HG02763 (cell line): ENCODE measurements around the gene SPRTN.

Experiments
- ATAC-seq: cut with Tn5 transposase; IDR thresholded peaks from one replicate; pipeline ENCODE4 v1.9.1; 2021; ENCODE audit warnings: mild to moderate bottlenecking, moderate library complexity; ENCODE audit not compliant: unreplicated experiment

SPRTN gene

GRCh38 chr1:231338270-231339128 is at the start of gene SPRTN:
Gene SPRTN (plus strand): TSS chr1:231338293. CDS start chr1:231338384, 91 bp downstream.
- no peak for ATAC-seq

- no peak for ATAC-seq
Measured at GRCh38 chr1:231295938-231296337, 42.2 kb upstream of the SPRTN start.

GRCh38 chr1:231301990-231302389 is 36.1 kb upstream of the SPRTN start:
- ATAC-seq: no peak

- no peak for ATAC-seq
Measured at GRCh38 chr1:231310391-231310934, 27.6 kb upstream of the SPRTN start.

GRCh38 chr1:231311720-231312431 is 26.2 kb upstream of the SPRTN start:
- ATAC-seq: no peak

GRCh38 chr1:231312432-231312788 is 25.7 kb upstream of the SPRTN start:
- ATAC-seq: no peak

- no peak for ATAC-seq
Measured at GRCh38 chr1:231313661-231314060, 24.4 kb upstream of the SPRTN start.

GRCh38 chr1:231315887-231316286 is 22.2 kb upstream of the SPRTN start:
- ATAC-seq: no peak

GRCh38 chr1:231317306-231318014 is 20.6 kb upstream of the SPRTN start:
- no peak for ATAC-seq

- ATAC-seq: no peak
Measured at GRCh38 chr1:231318015-231318355, 20.1 kb upstream of the SPRTN start.

- no peak for ATAC-seq
Measured at GRCh38 chr1:231318568-231318967, 19.5 kb upstream of the SPRTN start.

GRCh38 chr1:231319080-231319479 is 19.0 kb upstream of the SPRTN start:
- no peak for ATAC-seq

- no peak for ATAC-seq
Measured at GRCh38 chr1:231322880-231323530, 15.1 kb upstream of the SPRTN start.

GRCh38 chr1:231324660-231325059 is 13.4 kb upstream of the SPRTN start:
- no peak for ATAC-seq

GRCh38 chr1:231326248-231326647 is 11.8 kb upstream of the SPRTN start:
- no peak for ATAC-seq

GRCh38 chr1:231327617-231328016 is 10.5 kb upstream of the SPRTN start:
- no peak for ATAC-seq

- ATAC-seq: no peak
Measured at GRCh38 chr1:231329483-231329882, 8.6 kb upstream of the SPRTN start.

- ATAC-seq: no peak
Measured at GRCh38 chr1:231332761-231333160, 5.3 kb upstream of the SPRTN start.

- no peak for ATAC-seq
Measured at GRCh38 chr1:231334079-231334666, 3.9 kb upstream of the SPRTN start.

GRCh38 chr1:231334952-231335351 is 3.1 kb upstream of the SPRTN start:
- ATAC-seq: no peak
